Upper lobe of right lung (tissue), 1 donor: ENCODE data around the gene GPAT2. TPM values are rescaled to one million over a fixed set of nuclear protein-coding genes. Genes with fewer than 3 reads are reported as not detected.
A peak's percentile ranks its signal among the peaks of the same experiment; 100 is the strongest.
"Not testable (repeated sequence)": the region's sequence is repeated elsewhere in the genome, so short reads cannot be mapped to it uniquely, and the experiment has no call there.

Experiments
- ATAC-seq: fragments of 200-7000 bp; cut with Tn5 transposase; one replicate; pipeline ENCODE4 v1.9.1; 2020; ENCODE audit warnings: mild to moderate bottlenecking, moderate library complexity
- DNase-seq: peaks from one replicate; pipeline ENCODE4 v3.0.0-alpha.2; 2020
- H3K27ac ChIP-seq: fragments of 200-600 bp; one replicate; pipeline ENCODE4 v1.8.0; 2022
- H3K27me3 ChIP-seq: fragments of 200-600 bp; one replicate; pipeline ENCODE4 v1.8.0; 2022; ENCODE audit warnings: mild to moderate bottlenecking
- H3K36me3 ChIP-seq: fragments of 200-600 bp; one replicate; pipeline ENCODE4 v1.8.0; 2022
- H3K4me1 ChIP-seq: fragments of 200-600 bp; one replicate; pipeline ENCODE4 v1.8.0; 2022
- H3K4me3 ChIP-seq: fragments of 200-600 bp; one replicate; pipeline ENCODE4 v1.8.0; 2022; ENCODE audit warnings: mild to moderate bottlenecking
- H3K9me3 ChIP-seq: fragments of 200-600 bp; one replicate; pipeline ENCODE4 v1.8.0; 2022
- CTCF ChIP-seq: fragments of 200-600 bp; IDR thresholded peaks from one replicate; pipeline ENCODE4 v1.8.0; 2022; ENCODE audit warnings: antibody characterized with exemption
- intact Hi-C: fragments of 100-400 bp; cut with DNase I; formaldehyde crosslinking; loops from one replicate; pipeline ENCODE4 v1.11.0; 2022
- total RNA-seq: library from RNA; stranded (reverse); fragmentation: NEBNext Ultra II Directional; extraction: Animal tissue kit (Norgen Biotek cat#: 25700); gene quantifications from one replicate; pipeline ENCODE4 v1.2.1, GENCODE V29; 2021
- donor health status: DM: no; HTN: yes; CAD: no; lungs with severe emphysema.

Gene GPAT2
- total RNA-seq, 1 donor from 2014 or later, result 3.2 TPM

- H3K9me3 ChIP-seq, DNase-seq, H3K36me3 ChIP-seq, H3K4me3 ChIP-seq, H3K27me3 ChIP-seq, intact Hi-C loops, H3K27ac ChIP-seq, H3K4me1 ChIP-seq, ATAC-seq: not testable (repeated sequence)
These were observed 32.5 kb upstream of the GPAT2 start for GRCh38 chr2:96067098-96067660.

GRCh38 chr2:96066511-96066910 is 31.8 kb upstream of the GPAT2 start:
- H3K9me3 ChIP-seq, intact Hi-C loops, H3K4me3 ChIP-seq, ATAC-seq, H3K27ac ChIP-seq, H3K36me3 ChIP-seq, H3K4me1 ChIP-seq, H3K27me3 ChIP-seq: not testable (repeated sequence)
- peak; percentile 57 for DNase-seq

- H3K9me3 ChIP-seq, H3K27ac ChIP-seq, intact Hi-C loops, ATAC-seq, H3K36me3 ChIP-seq, H3K4me1 ChIP-seq, H3K27me3 ChIP-seq, H3K4me3 ChIP-seq: not testable (repeated sequence)
- DNase-seq, result peak; percentile 57
These were observed 31.2 kb upstream of the GPAT2 start for GRCh38 chr2:96065954-96066353.

DNA sequence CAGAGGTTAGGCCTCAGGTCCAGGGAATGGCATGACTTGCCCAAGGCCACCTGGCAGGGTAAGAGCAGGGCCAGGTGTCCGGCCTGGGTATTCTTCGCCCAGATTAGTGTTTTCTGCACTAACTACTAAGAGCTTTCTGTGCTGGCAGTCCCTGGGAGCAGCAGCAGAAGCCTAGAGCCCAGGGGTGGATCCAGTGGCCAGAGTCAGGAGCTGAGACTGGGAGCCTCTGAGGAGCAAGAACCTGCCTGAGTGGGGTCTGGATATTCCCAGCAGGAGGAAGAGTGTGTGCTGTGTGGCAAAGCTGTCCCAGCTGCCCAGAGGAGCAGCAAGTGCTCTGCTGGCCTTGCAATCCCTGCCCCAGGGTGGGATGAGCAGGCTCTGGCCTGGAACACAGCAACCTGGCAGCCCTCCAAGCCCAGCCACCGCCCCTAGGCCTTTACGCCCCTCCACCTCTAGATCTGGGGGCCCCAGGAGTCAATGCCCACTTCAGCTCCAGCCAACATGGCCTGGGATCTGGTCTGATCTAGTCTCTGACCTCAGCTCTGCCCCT is 30.7 kb upstream of the GPAT2 start:
- Histone ChIP-seq H3K9me3 (no peaks in the 10 kb centered on the region), H3K4me3 (no peak overlapping the region), H3K36me3 (no peaks in the 10 kb centered on the region), H3K27ac (no peak overlapping the region), H3K4me1 (no peaks in the 10 kb centered on the region), H3K27me3 (no peaks in the 10 kb centered on the region)
- TF ChIP-seq CTCF, result no peak
- DNase-seq (peak; percentile 64), ATAC-seq (no peak)
- intact Hi-C loops, result no loop called here

GRCh38 chr2:96064760-96065159 is 30.0 kb upstream of the GPAT2 start:
- H3K9me3 ChIP-seq, H3K27me3 ChIP-seq, H3K4me1 ChIP-seq, H3K4me3 ChIP-seq, H3K27ac ChIP-seq, DNase-seq, intact Hi-C loops, H3K36me3 ChIP-seq, ATAC-seq: not testable (repeated sequence)

DNA sequence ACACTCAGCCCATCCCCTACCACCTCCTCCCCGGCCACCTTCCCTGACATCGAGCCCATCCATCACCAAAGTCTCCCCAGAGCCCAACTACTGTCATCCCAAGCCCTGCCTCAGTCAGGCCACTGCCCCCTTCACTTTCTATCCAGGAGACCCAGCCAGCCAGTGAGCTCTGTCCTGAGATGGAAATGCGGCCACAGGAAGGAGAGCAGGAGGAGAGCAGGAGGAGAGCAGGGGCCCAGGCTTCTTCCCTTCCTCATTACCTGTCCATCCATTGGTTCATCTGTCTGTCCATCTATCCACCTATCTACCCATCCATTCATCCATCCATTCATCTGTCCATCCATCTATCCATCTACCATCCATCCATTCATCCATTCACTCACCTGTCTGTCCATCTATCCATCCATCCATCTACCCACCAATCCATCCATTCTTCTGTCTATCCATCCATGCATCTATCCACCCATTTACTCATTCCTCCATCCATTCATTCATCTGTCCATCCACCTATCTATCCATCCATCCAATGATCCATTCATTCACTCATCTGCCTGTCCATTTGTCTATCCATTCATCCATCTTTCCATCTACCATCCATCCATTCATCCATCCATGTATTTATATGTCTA is 29.4 kb upstream of the GPAT2 start:
- H3K4me3 ChIP-seq, H3K4me1 ChIP-seq, H3K27ac ChIP-seq, ATAC-seq, H3K9me3 ChIP-seq, DNase-seq, H3K36me3 ChIP-seq, intact Hi-C loops, H3K27me3 ChIP-seq: not testable (repeated sequence)

GRCh38 chr2:96063116-96063899 is 28.6 kb upstream of the GPAT2 start:
- ATAC-seq, result peak; percentile 75
- peak; percentile 61 for DNase-seq

GRCh38 chr2:96062483-96062882 is 27.8 kb upstream of the GPAT2 start:
- intact Hi-C loops, H3K9me3 ChIP-seq, H3K4me3 ChIP-seq, ATAC-seq, H3K36me3 ChIP-seq, H3K4me1 ChIP-seq, DNase-seq, H3K27ac ChIP-seq, H3K27me3 ChIP-seq: not testable (repeated sequence)

More at GRCh38 chr2:96063116-96063899, 28.6 kb upstream of the GPAT2 start:
- H3K9me3 ChIP-seq, H3K4me3 ChIP-seq, H3K27ac ChIP-seq, H3K27me3 ChIP-seq, H3K36me3 ChIP-seq, H3K4me1 ChIP-seq, intact Hi-C loops: not testable (repeated sequence)
- peak; percentile 29 for TF ChIP-seq CTCF

GRCh38 chr2:96061901-96062300 is 27.2 kb upstream of the GPAT2 start:
- peak; percentile 66 for DNase-seq
- intact Hi-C loops, H3K9me3 ChIP-seq, H3K27ac ChIP-seq, H3K27me3 ChIP-seq, H3K4me1 ChIP-seq, H3K4me3 ChIP-seq, H3K36me3 ChIP-seq: not testable (repeated sequence)
- peak; percentile 1 for ATAC-seq

DNA sequence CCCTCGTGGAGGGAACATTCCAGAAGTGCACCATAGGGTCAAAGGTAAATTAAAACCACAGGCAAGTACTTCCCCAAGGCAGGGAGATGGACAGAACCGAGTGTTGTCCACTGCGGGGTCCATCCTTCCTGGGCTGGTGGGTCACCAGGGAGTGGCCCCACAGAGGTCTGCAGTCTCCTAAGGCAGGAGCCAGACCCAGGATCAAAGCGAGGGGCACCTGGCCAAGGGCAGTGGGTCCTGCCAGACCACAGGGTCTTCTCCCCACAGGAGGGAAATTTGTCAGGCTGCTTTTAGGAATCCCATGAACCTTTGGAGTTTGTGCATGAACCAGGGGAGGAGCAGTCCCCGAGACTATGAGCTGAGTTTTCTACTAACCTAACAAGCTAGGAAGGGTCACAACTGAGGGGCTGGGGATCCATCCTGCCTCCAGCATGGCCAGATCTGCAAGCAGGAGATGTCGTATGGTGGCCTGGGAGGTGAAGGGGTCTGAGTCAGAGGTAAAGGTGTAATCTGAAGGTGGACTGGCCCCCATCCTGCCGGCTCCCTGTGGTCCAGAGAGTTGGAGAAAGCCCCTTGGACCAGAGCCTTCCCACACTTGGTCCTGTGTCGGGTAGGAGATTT is 26.6 kb upstream of the GPAT2 start:
- H3K27me3 ChIP-seq, H3K4me3 ChIP-seq, H3K27ac ChIP-seq, H3K36me3 ChIP-seq, H3K4me1 ChIP-seq, intact Hi-C loops, ATAC-seq, H3K9me3 ChIP-seq: not testable (repeated sequence)
- DNase-seq, result peak; percentile 51

- H3K9me3 ChIP-seq, H3K4me3 ChIP-seq, DNase-seq, H3K36me3 ChIP-seq, H3K27me3 ChIP-seq, ATAC-seq, intact Hi-C loops, H3K4me1 ChIP-seq, H3K27ac ChIP-seq: not testable (repeated sequence)
These were observed 25.6 kb upstream of the GPAT2 start for GRCh38 chr2:96060325-96060724.

- DNase-seq, ATAC-seq, H3K9me3 ChIP-seq, H3K27ac ChIP-seq, intact Hi-C loops, H3K36me3 ChIP-seq, H3K27me3 ChIP-seq, H3K4me3 ChIP-seq, H3K4me1 ChIP-seq: not testable (repeated sequence)
These were observed 24.7 kb upstream of the GPAT2 start for GRCh38 chr2:96059443-96059842.
